Esophagus mucosa (tissue), 1 donor: ENCODE results near the gene EFCAB11. TPM values are rescaled to one million over a fixed set of nuclear protein-coding genes. Genes with fewer than 3 reads are reported as not detected.

ENCODE experiments used
- ATAC-seq: fragments of 200-7000 bp; cut with Tn5 transposase; one replicate; pipeline ENCODE4 v1.9.1; 2020
- total RNA-seq: library from RNA; stranded (reverse); gene quantifications from one replicate; pipeline ENCODE4 v1.2.4, GENCODE V29; 2023
- donor health status: DM: yes; HTN: yes; CAD: no.

The EFCAB11 gene
- total RNA-seq, 1 donor from 2014 or later: 9.0 TPM

GRCh38 chr14:89760086-89760485, 194.4 kb downstream of the EFCAB11 start:
- no peak for ATAC-seq

DNA sequence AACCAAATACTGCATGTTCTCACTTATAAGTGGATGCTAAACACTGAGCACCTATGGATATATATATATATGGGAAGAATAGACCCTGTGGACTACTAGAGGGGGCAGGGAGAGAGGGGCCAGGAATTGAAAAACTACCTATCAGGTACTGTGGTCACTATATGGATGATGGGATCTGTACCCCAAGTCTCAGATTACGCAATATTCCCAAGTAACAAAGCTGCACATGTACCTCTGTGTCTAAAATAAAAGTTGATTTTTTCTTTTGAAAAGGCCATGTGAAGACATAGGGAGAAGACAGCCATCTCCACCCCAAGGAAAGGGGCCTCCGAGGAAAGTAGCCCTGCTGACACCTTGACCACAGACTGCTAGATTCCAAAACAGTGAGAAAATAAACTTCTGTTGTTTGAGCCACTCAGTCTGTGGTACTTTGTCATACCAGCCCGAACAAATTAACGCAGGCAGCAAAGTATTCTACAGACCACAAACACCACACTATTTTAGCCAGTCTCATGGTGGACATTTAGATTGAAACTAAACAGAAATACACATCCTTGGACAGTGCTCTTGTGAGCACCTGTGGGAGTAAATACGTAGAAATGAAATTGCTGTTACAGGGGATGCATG, 197.1 kb downstream of the EFCAB11 start:
- ATAC-seq: no peak

- ATAC-seq: no peak
Measured at GRCh38 chr14:89755816-89756215, 198.7 kb downstream of the EFCAB11 start.

- no peak for ATAC-seq
Measured at GRCh38 chr14:89753828-89754412, 200.6 kb downstream of the EFCAB11 start.

GRCh38 chr14:89750908-89751392, 203.6 kb downstream of the EFCAB11 start:
- ATAC-seq: no peak

DNA sequence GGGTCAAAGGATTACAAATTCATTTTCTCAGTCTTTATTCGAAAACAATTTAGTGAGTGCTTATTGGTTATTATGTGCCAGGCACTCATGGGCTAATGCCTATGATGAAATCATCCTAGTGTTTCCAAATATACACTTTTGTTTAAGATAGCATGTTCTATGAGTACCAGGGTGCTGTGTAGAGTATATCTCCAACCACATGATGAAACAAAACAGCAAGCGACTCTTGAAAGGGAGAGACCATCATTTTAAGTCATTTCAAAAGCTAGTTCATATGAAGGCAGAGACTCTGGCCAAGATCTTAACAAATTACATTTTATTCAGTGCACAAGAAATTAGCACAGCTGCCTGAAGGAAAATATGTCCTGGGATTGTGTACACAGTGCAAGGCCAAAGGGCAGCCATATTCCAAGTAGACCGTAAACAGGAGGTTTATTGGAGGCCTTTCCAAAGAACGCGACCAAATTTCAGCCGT, 204.2 kb downstream of the EFCAB11 start:
- no peak for ATAC-seq

- peak; percentile 42 for ATAC-seq
Measured at GRCh38 chr14:89748004-89748403, 206.5 kb downstream of the EFCAB11 start.

DNA sequence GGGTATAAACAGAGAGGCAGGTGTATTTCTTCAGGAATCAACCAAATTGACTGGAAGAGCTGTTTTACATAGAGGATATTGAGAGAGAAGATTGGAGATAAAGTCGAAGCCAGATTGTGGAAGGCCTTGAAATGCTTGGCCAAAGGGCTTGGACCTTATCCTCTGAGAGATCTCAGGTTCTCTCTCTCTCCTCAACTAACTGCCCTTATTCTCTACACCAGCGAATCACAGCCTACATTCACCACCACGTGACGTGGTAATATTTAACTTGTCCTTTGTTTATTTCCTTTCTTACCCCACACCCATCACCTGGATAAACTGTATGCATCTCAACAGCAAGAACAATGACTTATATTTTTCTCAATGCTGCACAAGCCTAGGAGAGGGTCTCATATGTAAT, 207.4 kb downstream of the EFCAB11 start:
- ATAC-seq: no peak

- no peak for ATAC-seq
Measured at GRCh38 chr14:89746654-89747053, 207.9 kb downstream of the EFCAB11 start.

DNA sequence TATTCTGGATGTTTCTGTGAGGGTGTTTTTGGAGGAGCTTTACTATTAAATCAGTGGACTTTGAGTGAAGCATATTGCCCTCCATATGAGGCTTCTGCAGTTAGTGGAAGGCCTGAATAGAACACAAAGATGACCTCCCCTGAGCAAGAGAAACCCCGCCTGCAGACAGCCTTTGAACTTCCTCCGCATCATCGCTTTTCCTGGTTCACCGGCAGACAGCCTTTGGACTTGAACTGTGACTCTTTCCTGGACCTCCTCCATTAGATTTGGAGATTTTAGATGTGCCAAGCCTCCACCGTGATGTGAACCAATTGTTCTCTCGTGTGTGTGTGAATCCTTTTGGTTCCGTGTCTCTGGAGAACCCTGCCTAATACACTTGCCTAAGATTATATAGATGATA, 208.4 kb downstream of the EFCAB11 start:
- ATAC-seq: no peak

Other genes starting within 250 kb of the EFCAB11 start
- 18.6 TPM for gene TDP1, start 1.2 kb upstream of the EFCAB11 start, total RNA-seq
- gene KCNK13, start 107.3 kb upstream of the EFCAB11 start, total RNA-seq: 0.28 TPM